Activated CD4-positive, alpha-beta T cell treated with anti-CD3 and anti-CD28 coated beads for 24 hours (primary cell): ENCODE results near the gene COL5A1.
A peak's percentile ranks its signal among the peaks of the same experiment; 100 is the strongest.
"Not testable (repeated sequence)": the region's sequence is repeated elsewhere in the genome, so short reads cannot be mapped to it uniquely, and the experiment has no call there.

Source experiments
- DNase-seq, 2 donors: peaks; one replicate each; pipeline ENCODE4 v3.0.0-alpha.2; 2020; ENCODE audit warnings: low read depth in 2 of 2

The COL5A1 gene

DNA sequence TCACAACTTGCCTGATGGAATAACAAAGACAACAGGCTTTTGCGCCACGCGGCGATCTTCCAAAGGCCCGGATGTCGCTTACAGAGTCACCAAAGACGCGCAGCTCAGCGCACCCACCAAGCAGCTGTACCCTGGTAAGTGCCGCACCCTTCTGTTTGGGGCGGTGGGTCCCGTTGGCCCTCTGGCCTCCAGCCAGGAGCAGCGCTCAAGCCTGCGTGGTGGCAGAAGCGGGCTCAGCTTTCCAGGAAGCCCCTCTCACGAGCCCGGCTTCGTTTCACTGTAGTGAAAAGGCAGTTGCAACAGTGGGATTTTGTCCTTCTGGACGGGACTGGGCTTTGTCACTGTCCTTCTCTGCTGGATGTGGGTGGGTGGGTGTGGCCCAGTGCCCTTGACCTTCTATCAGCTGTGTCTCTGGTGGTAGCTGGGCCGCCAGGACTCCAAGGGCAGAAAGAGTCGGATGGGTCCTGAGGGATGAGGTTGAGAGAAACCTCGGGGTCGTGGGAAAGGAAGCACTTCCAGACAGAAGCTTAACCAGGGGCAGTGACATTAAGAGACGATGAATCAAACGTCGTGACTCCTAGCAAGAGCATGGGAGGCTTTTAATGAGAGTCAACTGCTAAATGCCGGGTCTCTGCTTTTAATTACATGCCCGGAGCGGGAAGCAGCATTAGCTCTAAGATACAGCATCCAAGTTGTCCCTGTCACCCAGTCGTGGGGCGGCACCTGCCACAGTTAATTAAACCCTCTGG is 49.5 kb downstream of the COL5A1 start:
- DNase-seq: no peak

DNA sequence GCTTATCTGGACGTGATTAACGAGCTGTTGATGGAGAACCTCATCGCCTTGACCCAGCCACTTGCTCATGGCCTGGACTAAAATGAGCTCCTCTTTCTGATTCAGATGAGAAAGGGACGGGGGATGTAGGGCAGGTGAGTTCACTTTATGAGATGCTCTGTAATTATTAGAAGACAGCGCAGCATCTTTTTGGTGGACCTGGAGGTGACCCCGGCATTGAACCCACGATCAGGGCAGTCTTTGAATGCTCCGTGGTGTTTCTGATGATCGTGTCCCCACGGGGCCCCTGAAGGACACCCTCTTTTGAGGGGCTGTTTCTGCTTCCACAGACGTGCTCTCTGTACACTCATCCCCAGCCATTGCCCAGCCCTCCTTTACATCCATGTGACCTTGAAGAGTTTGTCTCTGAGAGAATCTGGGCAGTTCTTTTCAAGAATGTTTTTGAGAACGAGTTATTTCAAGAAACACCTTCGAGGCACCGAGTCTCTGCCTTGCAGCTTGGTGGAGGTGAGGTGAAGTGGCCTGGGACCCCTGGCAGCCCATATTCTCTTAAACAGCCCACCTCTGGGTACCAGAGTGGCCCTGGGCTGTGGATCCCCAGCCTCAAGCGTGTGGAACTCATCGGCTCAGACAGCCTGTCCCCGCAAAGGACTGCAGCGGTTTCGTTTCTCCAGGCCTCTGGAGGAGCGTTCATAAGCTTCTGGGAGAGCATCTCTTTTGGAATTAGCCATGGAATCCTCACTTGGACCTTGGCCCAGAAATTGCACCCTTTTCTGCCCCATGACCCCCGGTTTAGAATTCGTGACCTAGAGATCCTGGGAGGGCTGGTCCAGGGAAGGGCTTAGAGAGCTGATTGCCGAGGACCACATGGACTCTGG is 50.3 kb downstream of the COL5A1 start:
- DNase-seq: no peak

DNA sequence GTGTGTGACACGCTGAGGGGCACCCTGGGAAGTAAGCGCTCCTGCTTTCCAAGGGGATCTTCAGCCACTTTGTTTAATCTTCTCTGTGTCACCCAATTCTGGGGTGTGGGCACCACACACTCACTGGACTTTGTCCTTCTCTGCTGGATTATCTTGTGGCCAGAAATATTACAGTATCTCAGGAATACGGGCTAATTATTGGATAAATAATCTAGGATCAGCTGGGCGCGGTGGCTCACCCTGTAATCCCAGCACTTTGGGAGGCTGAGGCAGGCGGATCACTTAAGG is 50.9 kb downstream of the COL5A1 start:
- no peak for DNase-seq

DNA sequence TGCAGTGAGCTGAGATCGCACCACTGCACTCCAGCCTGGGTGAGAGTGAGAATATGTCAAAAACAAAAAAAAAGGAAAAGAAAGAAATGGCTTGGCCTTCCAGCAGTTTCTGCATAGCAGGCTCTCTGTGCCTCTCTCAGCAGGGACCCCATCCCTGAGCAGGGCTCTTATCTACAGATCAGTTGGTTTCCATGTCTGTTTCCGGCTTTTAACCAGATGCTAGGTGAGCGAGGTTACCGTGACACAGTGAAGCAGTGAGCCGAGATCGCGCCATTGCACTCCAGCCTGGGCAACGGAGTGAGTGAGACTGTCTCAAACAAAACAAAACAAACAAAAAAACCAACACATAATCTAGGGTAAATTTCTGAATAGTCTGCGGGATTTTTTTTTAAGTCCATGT is 51.4 kb downstream of the COL5A1 start:
- DNase-seq: no peak

DNA sequence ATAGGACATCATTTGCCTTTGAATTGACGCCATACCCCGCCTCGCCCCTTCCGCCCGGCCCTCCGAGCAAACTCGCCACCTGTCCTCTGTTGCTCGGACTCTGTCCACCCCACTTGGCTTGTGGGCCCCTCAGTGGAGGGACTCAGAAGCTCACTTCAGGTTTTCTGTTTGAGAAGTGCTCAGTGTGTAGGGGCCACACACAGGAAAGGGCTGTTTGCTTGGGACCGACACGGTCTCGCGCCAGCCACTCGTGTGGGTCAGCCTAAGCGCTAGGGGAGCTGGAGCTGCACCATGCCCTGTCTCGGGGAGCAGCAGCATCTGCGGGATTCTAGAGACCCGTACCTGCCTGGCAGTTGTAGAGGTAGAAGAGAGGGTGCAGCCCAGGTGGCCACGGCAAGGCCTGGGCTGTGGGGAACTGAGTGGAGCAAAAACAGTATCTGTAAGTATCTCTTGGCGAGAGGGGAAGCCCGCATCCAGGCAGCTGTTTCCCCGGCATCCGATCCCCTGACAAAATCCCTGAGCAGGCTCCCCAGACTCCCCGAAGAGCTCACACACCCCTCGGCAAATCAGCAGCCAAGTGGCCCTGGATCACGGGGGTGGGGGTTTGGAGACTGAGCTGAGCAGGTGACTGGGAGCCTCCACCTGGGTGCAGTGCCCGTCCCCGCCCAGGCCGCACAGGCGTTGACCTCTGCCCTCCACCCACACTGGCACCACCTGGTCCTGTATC is 52.2 kb downstream of the COL5A1 start:
- no peak for DNase-seq

- no peak for DNase-seq
These were observed 52.7 kb downstream of the COL5A1 start for GRCh38 chr9:134694368-134694665.

- no peak for DNase-seq
These were observed 53.1 kb downstream of the COL5A1 start for GRCh38 chr9:134694714-134695113.

- no peak for DNase-seq
These were observed 53.5 kb downstream of the COL5A1 start for GRCh38 chr9:134695144-134695543.

DNA sequence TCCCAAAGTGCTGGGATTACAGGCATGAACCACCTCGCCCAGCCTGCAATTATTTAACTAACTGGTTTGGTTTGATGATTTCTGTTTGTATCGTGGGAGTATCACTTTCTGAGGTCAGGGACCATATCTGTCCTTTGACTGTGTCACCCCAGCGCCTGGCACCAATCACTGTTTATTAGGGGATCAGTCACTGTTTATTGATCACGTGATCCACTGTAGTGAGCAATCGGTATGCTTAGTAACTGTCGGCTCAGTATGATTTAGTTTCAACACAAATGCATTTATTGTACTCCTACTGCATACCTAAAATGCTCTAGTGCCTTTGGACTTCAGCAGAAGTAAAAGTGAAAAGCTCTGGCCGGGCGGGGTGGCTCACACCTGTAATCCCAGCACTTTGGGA is 54.8 kb downstream of the COL5A1 start:
- DNase-seq: no peak

DNA sequence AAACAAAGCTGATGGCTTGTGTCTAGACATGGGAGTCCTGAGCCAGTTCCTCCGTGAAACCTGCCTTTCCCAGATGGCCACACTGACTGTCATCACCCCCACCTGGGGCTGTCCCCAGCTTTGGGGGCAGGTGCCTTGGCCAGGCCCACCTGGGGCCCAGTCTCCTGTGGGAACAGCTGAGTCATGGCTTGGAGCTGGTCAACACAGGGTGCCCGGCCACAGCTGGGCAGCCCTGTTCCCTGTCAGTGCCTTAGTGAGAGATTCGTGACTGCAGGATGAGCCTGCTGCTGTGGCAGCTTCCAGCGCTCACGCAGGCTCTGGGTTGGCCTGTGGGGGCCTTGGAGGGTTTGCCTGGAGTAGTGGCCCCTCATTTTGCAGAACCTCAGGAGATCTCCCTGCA is 56.5 kb downstream of the COL5A1 start:
- no peak for DNase-seq

DNA sequence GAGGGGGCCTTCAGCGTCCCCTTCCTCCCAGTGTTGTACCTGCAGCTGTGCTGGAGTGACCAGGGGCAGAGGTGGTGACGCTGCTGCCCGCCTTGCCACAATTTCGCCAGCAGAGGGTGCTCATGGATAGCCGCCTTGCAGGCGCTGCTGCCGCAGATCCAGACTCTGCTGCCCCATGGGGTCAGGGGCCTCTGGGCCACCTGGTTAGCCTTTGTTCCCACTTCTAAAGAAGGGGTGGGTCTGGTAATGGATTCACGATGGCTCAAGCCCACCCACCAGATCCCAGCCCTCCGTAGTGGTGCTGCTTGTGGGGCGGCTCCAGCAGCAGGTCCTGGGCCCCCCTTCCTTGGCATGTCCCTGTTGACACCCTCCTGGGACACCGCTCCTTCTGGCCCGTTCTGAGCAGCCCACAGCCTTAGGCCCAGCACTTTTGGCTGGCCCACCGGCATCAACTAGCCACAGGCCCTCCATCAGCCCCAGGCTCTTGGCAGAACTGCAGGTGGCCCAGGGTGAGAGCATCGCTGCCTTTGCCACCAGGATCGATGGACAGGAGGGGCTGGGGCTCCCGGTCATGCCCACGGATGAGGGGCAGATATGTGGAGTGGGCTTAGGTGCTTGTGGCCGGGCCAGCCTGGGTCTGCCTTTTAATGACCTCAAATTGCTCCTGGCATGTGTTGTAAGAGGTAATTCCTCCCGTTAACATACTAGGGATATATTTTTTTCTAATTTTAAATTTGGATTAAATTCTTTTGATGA is 57.2 kb downstream of the COL5A1 start:
- peak; percentile 29 to 48 for DNase-seq

DNA sequence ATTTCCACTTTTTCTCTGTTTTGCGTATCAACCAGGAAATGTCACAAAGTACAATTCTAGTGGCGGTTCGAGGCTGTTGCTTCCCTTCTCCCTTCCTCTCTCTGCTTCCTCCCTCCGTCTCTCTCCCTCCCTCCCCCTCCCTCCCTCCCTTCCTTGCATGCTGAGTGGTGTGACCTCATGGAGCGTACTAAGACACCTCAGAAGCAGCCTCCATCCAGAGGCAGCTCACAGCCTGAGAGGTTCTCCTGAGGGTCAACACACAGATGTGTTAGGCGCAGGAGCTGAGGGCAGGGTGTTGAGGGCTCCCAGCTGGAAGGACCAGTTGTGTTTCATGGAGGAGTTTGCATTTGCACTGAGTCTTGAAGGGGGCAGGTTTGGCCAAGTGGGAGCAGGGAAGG is 57.7 kb downstream of the COL5A1 start:
- DNase-seq: no peak

GRCh38 chr9:134700636-134701350 is 59.2 kb downstream of the COL5A1 start:
- no peak for DNase-seq

DNA sequence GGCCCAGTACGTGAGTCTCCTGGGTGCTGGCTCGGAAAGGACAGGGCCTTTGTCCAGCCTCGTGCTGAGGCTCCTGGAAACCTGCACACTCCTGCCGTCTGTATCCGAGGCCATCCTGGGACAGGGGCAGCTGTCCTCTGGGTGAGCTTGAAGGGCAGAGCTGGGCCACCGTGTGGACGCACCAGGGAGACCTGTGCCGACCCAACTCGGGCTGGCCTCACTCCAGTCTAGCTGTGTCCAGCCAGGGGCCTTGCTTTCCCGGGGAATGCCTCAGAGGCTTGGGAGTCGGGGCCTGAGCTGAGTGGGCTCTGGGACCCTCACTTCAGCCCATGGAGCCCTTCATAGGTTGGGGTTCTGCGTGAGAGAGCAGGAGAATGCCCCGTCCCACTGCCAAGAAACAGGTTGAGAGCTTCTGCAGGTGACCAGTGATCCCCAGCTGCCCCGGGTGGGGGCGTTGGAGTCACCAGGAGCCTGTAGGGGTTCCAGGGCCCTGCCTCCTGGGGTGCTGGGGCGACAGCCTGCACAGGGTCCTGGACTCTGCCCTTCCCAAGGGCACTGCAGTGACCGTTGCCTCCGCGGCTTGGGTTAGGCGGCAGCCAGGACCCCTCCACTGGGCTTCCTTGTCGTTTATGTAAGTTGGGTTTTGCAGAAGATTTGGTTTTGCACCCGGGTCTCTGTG is 60.1 kb downstream of the COL5A1 start:
- DNase-seq: no peak

DNA sequence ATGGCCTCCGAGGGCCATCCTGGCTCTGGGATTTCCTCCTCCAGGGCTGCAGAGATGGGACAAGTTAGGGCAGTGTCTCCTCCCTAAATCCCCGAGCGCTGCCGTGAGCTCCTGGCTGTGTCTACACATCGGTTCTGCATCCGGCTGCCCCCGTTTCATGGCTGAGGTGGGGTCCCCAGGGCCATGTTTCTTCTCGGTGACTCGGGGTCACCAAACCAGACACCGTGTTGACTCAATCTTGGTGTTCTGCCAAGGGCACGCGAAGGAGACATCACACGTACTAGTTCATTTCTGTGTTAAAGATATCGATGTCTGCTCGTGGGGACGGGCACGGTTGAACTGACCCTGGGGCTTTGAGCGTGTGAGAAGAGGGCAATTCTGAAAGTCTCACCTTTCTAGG is 60.7 kb downstream of the COL5A1 start:
- DNase-seq: no peak

GRCh38 chr9:134703730-134704114 is 62.1 kb downstream of the COL5A1 start:
- not testable (repeated sequence) for DNase-seq

DNA sequence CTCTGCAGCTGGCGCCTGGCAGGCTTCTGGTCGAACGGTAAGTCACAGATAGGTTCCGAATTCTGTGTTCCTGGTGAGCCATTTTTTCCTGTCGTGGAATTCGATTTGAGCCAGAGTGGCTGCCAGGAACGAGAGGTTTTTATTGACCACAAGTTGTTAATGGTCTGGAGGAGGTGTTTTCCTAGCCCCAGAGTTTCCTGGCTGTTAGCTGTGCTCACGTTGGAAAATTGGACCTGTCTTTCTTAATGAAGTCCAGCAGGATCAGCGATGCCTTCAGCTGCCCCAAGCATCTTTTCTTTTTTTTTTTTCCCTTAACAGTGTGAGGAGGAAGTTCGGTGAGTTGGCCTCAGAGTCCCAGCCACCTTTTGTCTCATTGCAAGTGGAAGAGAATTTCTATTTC is 62.9 kb downstream of the COL5A1 start:
- DNase-seq: no peak

- no peak for DNase-seq
These were observed 64.2 kb downstream of the COL5A1 start for GRCh38 chr9:134705786-134706185.

DNA sequence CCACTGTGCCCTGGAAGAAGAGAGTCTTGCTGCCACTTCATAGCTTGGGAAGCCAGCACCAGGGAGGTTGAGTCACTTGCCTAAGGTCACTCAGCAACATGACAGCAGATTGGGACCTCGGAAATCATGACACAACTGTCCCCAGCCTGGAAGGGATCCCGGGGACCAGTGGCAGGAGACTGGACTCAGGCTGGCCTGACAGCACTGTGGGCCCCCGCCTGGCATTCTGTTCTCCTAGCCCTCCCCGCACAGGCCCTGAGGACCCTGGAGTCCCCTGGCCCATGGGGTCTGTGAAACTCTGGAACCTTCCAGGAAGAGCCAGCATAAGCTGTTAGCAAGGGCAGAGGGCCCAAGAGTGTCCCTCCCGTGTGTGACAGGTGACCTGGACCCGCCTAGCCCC is 64.9 kb downstream of the COL5A1 start:
- DNase-seq: no peak

DNA sequence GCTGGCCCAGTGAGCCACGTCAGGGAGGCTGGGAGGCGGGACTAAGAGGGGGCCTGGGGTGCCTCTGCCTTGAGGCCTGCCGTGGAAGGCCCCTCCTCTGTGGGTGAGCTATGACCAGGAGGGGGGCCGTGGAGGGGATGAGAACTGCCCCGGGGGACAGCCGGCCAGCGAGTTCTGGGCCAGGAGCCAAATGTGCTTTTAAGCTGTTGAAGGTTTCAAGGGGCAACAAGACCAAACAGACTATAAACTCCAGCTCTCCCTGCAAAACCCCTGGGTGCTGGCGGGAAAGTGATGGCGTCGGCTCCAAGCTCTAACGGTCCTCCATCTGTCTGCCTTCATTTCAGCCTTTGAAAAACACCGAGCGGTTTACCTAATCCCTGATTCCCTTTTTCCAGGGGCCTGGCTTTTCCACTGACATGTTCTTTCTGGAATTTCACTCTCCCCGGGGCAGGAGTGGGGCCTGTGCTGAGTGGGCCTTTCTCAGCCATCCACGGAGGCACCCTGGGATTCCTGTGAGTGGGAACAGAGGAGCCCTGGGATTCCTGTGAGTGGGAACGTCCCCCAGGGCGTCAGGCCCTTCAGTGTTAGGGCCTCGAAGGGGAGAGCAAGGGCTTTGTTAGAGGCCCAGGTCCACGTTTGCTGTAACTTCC is 65.6 kb downstream of the COL5A1 start:
- no peak for DNase-seq
